Measurements from ENCODE around the gene CRCP.
A peak's percentile ranks its signal among the peaks of the same experiment; 100 is the strongest.

Gene CRCP

DNA sequence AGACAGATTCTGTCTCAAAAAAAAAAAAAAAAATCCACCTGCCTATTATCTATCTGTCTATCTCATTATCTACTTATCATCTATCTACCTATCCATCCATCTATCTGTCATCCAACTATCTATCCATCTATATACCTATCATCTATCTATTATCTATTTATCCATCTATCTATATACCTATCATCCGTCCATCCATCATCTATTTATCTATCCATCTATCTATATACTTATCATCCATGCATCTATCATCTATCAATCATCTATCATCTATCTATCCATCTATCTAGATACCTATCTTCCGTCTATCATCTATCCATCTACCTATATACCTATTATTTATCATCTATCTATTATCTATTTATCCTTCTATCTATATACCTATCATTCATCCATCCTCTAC is 74.0 kb downstream of the CRCP start:
- no peaks in the 10 kb centered on the region for H3K4me1 ChIP-seq (ENCODE audit: control extremely low read depth in 1 of 4, control insufficient read depth in 4 of 4, insufficient read depth in 4 of 4, low read length in 3 of 4)
- no peaks in the 10 kb centered on the region for H3K36me3 ChIP-seq (ENCODE audit: control insufficient read depth in 4 of 4, insufficient read depth in 4 of 4, low read length in 3 of 4)
- H3K27ac ChIP-seq (ENCODE audit: insufficient read depth in 1 of 2, low read depth in 1 of 2, low read length in 2 of 2, poor library complexity in 1 of 2, severe bottlenecking in 2 of 2): no peak overlapping the region
- DNase-seq: no peak
- CTCF ChIA-PET: no interaction called here
- H3K9me3 ChIP-seq (ENCODE audit: control extremely low read depth in 1 of 5, control insufficient read depth in 4 of 5, insufficient read depth in 2 of 5, low read depth in 1 of 5, low read length in 4 of 5): peaks cover 0 to 5% (median 0%) of the 10 kb centered on the region in 5 experiments
- 96% methylated on average over 2 of the region's 2 CpGs for WGBS (ENCODE audit: insufficient coverage)
- POLR2A ChIA-PET: no interaction called here
- no peak overlapping the region for H3K4me3 ChIP-seq (ENCODE audit: control insufficient read depth in 1 of 7, extremely low read depth in 1 of 7, insufficient read depth in 4 of 7, low read depth in 2 of 7, low read length in 6 of 7)
- H3K27me3 ChIP-seq (replicated peaks in 2 of 5; ENCODE audit: control insufficient read depth in 4 of 5, insufficient read depth in 5 of 5, low read length in 4 of 5): no peaks in the 10 kb centered on the region

DNA sequence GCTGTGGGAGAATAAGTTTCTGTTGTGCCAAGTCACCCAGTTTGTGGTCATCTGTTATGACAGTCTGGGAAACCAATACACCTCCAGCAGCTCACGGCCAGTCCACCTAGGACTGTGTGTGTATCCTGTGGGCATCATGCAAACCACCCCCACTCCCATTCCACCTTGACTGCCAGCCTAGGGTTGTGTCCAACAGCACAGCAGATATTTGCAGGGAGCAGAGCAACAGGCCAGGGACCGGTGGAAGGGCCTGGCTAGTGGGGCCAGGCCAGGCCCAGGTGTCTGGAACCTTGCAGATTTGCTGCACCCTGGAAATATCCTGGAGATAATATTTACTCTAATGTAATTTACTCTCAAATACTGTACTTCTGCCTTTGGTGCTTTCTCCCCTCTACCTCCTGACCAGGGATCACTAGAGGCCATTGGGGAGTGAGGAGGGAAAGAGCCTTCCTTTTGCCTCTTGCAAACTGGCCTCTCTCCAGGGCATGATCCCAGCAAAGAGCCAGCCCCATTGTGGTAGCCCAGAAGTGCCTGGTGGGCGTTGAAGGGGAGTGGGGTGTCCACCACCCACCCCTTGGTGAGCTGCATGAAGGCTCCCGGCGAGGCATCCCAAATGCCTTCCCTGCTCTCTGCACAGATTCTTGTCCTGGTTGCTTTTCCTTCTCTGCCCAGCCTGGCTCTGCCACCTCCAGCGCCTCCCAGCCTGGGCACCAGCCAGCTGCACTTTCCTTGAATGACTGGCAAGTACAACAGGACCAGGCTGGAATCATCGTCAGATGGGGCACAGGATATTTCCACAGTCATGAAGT is 75.3 kb downstream of the CRCP start:
- DNase-seq: no peak
- no peaks in the 10 kb centered on the region for H3K4me1 ChIP-seq (ENCODE audit: control extremely low read depth in 1 of 4, control insufficient read depth in 4 of 4, insufficient read depth in 4 of 4, low read length in 3 of 4)
- peaks cover 0 to 5% (median 0%) of the 10 kb centered on the region in 5 experiments for H3K9me3 ChIP-seq (ENCODE audit: control extremely low read depth in 1 of 5, control insufficient read depth in 4 of 5, insufficient read depth in 2 of 5, low read depth in 1 of 5, low read length in 4 of 5)
- CTCF ChIA-PET: interaction anchor here (0.7 to 0.8 kb wide), 2 partner anchors 8 to 27 kb away, joined by 3 read pairs; no protein-coding TSS in a partner anchor
- no peak overlapping the region for H3K27ac ChIP-seq (ENCODE audit: insufficient read depth in 1 of 2, low read depth in 1 of 2, low read length in 2 of 2, poor library complexity in 1 of 2, severe bottlenecking in 2 of 2)
- H3K27me3 ChIP-seq (replicated peaks in 2 of 5; ENCODE audit: control insufficient read depth in 4 of 5, insufficient read depth in 5 of 5, low read length in 4 of 5): no peaks in the 10 kb centered on the region
- no peak overlapping the region for H3K4me3 ChIP-seq (ENCODE audit: control insufficient read depth in 1 of 7, extremely low read depth in 1 of 7, insufficient read depth in 4 of 7, low read depth in 2 of 7, low read length in 6 of 7)
- WGBS (ENCODE audit: insufficient coverage): 96% methylated on average over 5 of the region's 7 CpGs
- H3K36me3 ChIP-seq (ENCODE audit: control insufficient read depth in 4 of 4, insufficient read depth in 4 of 4, low read length in 3 of 4): no peaks in the 10 kb centered on the region
- POLR2A ChIA-PET: no interaction called here

DNA sequence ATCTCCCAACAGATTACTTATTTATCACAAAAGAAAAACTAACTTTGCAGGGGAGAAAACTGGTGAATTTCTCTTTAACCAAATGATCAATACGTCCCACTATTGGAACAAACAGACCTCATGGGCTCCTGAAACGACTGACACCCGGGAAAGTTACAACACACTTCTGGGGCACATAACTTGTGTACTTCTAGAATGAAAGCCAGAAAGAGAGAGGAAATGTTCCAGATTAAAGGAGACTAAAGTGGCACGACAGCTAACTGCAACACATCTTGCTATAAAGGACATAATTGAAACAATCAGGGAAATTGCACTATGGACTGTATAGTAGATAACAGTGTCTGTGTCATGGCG is 75.8 kb downstream of the CRCP start:
- DNase-seq: no peak
- H3K4me1 ChIP-seq (ENCODE audit: control extremely low read depth in 1 of 4, control insufficient read depth in 4 of 4, insufficient read depth in 4 of 4, low read length in 3 of 4): no peaks in the 10 kb centered on the region
- H3K36me3 ChIP-seq (ENCODE audit: control insufficient read depth in 4 of 4, insufficient read depth in 4 of 4, low read length in 3 of 4): no peaks in the 10 kb centered on the region
- H3K9me3 ChIP-seq (ENCODE audit: control extremely low read depth in 1 of 5, control insufficient read depth in 4 of 5, insufficient read depth in 2 of 5, low read depth in 1 of 5, low read length in 4 of 5): peaks cover 0 to 5% (median 0%) of the 10 kb centered on the region in 5 experiments
- no peak overlapping the region for H3K4me3 ChIP-seq (ENCODE audit: control insufficient read depth in 1 of 7, extremely low read depth in 1 of 7, insufficient read depth in 4 of 7, low read depth in 2 of 7, low read length in 6 of 7)
- POLR2A ChIA-PET: no interaction called here
- 86% methylated on average over 2 of the region's 5 CpGs for WGBS (ENCODE audit: insufficient coverage)
- CTCF ChIA-PET: interaction anchor here (0.7 kb wide), 1 partner anchor 28 kb away, joined by 3 read pairs; no protein-coding TSS in a partner anchor
- H3K27ac ChIP-seq (ENCODE audit: insufficient read depth in 1 of 2, low read depth in 1 of 2, low read length in 2 of 2, poor library complexity in 1 of 2, severe bottlenecking in 2 of 2): no peak overlapping the region
- H3K27me3 ChIP-seq (replicated peaks in 2 of 5; ENCODE audit: control insufficient read depth in 4 of 5, insufficient read depth in 5 of 5, low read length in 4 of 5): no peaks in the 10 kb centered on the region

DNA sequence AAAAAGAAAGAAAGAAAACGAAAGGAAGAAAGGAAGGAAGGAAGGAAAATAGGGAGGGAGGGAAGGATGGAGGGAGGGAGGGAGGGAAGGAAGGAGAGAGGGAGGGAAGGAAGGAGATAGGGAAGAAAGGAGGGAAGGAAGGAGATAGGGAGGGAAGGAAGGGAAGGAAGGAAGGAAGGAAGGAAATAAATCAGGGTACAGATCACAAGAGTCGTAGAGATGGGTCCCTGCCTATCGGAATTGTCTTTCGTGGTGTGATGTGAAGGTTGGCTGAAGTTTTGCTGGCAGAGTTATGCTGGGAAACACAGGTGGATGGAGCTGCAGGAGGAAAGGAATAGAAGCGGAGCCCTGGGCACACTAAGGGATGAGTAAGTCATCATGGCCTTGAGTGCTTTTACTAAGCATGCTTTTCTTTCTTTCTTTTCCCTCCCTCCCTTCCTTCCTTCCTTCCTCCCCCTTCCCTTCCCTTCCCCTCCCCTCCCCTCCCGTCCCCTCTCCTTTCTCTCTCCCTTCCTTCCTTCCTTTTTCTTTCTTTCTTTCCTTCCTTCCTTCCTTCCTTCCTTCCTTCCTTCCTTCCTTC is 78.6 kb downstream of the CRCP start:
- H3K4me3 ChIP-seq (ENCODE audit: control insufficient read depth in 1 of 7, extremely low read depth in 1 of 7, insufficient read depth in 4 of 7, low read depth in 2 of 7, low read length in 6 of 7): no peak overlapping the region
- POLR2A ChIA-PET: no interaction called here
- WGBS (ENCODE audit: insufficient coverage): 87% methylated on average over 4 of the region's 6 CpGs
- H3K36me3 ChIP-seq (ENCODE audit: control insufficient read depth in 4 of 4, insufficient read depth in 4 of 4, low read length in 3 of 4): no peaks in the 10 kb centered on the region
- CTCF ChIA-PET: interaction anchor here (0.9 to 1.0 kb wide), 2 partner anchors 9 to 14 kb away, joined by 3 read pairs; no protein-coding TSS in a partner anchor
- no peaks in the 10 kb centered on the region for H3K27me3 ChIP-seq (replicated peaks in 2 of 5; ENCODE audit: control insufficient read depth in 4 of 5, insufficient read depth in 5 of 5, low read length in 4 of 5)
- peaks cover 0 to 2% (median 0%) of the 10 kb centered on the region in 4 experiments for H3K4me1 ChIP-seq (ENCODE audit: control extremely low read depth in 1 of 4, control insufficient read depth in 4 of 4, insufficient read depth in 4 of 4, low read length in 3 of 4)
- no peaks in the 10 kb centered on the region for H3K9me3 ChIP-seq (ENCODE audit: control extremely low read depth in 1 of 5, control insufficient read depth in 4 of 5, insufficient read depth in 2 of 5, low read depth in 1 of 5, low read length in 4 of 5)
- no peak for DNase-seq
- no peak overlapping the region for H3K27ac ChIP-seq (ENCODE audit: insufficient read depth in 1 of 2, low read depth in 1 of 2, low read length in 2 of 2, poor library complexity in 1 of 2, severe bottlenecking in 2 of 2)

DNA sequence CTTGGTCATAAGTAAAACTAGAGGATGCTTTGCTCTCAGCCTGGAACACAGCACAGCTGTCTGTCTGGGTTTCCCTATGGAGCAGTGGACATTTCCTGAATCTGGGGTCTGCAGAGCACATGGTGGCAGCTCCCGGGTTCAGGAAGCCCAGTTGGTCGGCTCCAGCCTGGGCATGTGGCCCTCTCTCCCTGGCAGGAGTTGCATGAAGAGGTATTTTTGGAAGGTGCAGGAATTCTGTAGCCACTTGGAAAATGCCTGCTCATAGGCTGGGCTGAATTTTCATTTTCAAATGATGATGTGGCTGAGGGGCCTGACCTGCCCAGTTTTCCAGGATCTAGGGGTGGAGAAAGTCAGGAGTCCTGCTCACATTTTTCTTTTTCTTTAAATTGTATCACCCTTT is 83.8 kb downstream of the CRCP start:
- H3K4me3 ChIP-seq (ENCODE audit: control insufficient read depth in 1 of 7, extremely low read depth in 1 of 7, insufficient read depth in 4 of 7, low read depth in 2 of 7, low read length in 6 of 7): no peak overlapping the region
- H3K27ac ChIP-seq (ENCODE audit: insufficient read depth in 1 of 2, low read depth in 1 of 2, low read length in 2 of 2, poor library complexity in 1 of 2, severe bottlenecking in 2 of 2): no peak overlapping the region
- WGBS (ENCODE audit: insufficient coverage): no CpG with 5 or more reads among the region's 2 CpGs
- no peaks in the 10 kb centered on the region for H3K9me3 ChIP-seq (ENCODE audit: control extremely low read depth in 1 of 5, control insufficient read depth in 4 of 5, insufficient read depth in 2 of 5, low read depth in 1 of 5, low read length in 4 of 5)
- H3K4me1 ChIP-seq (ENCODE audit: control extremely low read depth in 1 of 4, control insufficient read depth in 4 of 4, insufficient read depth in 4 of 4, low read length in 3 of 4): peaks cover 0 to 13% (median 5%) of the 10 kb centered on the region in 4 experiments
- DNase-seq: no peak
- ChIA-PET POLR2A (no interaction called here), CTCF (interaction anchor here (1.0 to 1.2 kb wide), 2 partner anchors 9 to 374 kb away, joined by 3 read pairs; no protein-coding TSS in a partner anchor)
- H3K36me3 ChIP-seq (ENCODE audit: control insufficient read depth in 4 of 4, insufficient read depth in 4 of 4, low read length in 3 of 4): no peaks in the 10 kb centered on the region
- H3K27me3 ChIP-seq (replicated peaks in 2 of 5; ENCODE audit: control insufficient read depth in 4 of 5, insufficient read depth in 5 of 5, low read length in 4 of 5): no peaks in the 10 kb centered on the region

DNA sequence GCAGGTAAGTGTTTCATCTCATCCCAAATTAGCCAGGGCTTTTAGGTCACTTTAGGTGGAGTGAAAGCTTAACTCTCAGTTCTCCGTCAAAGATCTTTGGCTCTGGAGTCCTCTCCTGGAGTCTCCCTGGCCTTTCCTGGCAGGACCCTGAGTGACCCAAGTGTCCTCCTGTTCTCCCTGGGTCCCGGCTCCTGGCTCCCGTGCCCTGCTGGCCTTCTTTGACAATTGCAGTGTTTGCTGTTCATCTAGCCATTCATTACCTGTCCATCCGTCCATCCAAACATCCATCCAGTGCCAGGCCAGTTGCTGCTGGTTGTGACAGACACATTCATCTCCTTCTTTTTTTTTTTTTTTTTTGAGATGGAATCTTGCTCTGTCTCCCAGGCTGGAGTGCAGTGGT is 84.3 kb downstream of the CRCP start:
- DNase-seq: no peak
- Histone ChIP-seq H3K27ac (ENCODE audit: insufficient read depth in 1 of 2, low read depth in 1 of 2, low read length in 2 of 2, poor library complexity in 1 of 2, severe bottlenecking in 2 of 2) (no peak overlapping the region), H3K9me3 (ENCODE audit: control extremely low read depth in 1 of 5, control insufficient read depth in 4 of 5, insufficient read depth in 2 of 5, low read depth in 1 of 5, low read length in 4 of 5) (no peaks in the 10 kb centered on the region), H3K27me3 (replicated peaks in 2 of 5; ENCODE audit: control insufficient read depth in 4 of 5, insufficient read depth in 5 of 5, low read length in 4 of 5) (no peaks in the 10 kb centered on the region), H3K36me3 (ENCODE audit: control insufficient read depth in 4 of 4, insufficient read depth in 4 of 4, low read length in 3 of 4) (no peaks in the 10 kb centered on the region), H3K4me3 (ENCODE audit: control insufficient read depth in 1 of 7, extremely low read depth in 1 of 7, insufficient read depth in 4 of 7, low read depth in 2 of 7, low read length in 6 of 7) (no peak overlapping the region), H3K4me1 (ENCODE audit: control extremely low read depth in 1 of 4, control insufficient read depth in 4 of 4, insufficient read depth in 4 of 4, low read length in 3 of 4) (peaks cover 0 to 13% (median 5%) of the 10 kb centered on the region in 4 experiments)
- ChIA-PET POLR2A (no interaction called here), CTCF (interaction anchor here (1.2 kb wide), 1 partner anchor 373 kb away, joined by 3 read pairs; no protein-coding TSS in a partner anchor)
- WGBS (ENCODE audit: insufficient coverage): 100% methylated on average over 3 of the region's 4 CpGs

DNA sequence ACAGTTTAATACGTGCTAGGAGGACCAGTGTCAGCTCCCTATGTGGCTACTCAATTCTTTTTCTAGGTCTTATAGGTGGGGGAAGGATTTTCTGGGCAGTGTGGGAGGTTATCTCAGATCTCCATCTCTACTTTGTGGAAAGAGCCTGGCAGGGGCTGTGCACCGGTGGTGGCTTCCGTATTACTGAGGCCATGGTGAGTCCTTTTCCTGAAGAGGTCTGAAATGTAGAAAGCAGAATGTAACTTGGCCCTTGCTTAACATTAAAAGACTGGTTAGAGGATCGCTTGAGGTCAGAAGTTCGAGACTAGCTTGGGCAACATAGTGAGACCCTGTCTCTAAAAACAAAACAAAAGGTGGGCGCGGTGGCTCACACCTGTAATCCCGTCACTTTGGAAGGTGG is 87.8 kb downstream of the CRCP start:
- POLR2A ChIA-PET: interaction anchor here (0.6 kb wide), 1 partner anchor 461 kb away, joined by 4 read pairs; no protein-coding TSS in a partner anchor
- DNase-seq: peak; percentile 16 to 59 (median 53)

More for the DNA sequence above, 87.8 kb downstream of the CRCP start:
- Histone ChIP-seq H3K36me3 (ENCODE audit: control insufficient read depth in 4 of 4, insufficient read depth in 4 of 4, low read length in 3 of 4) (no peaks in the 10 kb centered on the region), H3K9me3 (ENCODE audit: control extremely low read depth in 1 of 5, control insufficient read depth in 4 of 5, insufficient read depth in 2 of 5, low read depth in 1 of 5, low read length in 4 of 5) (no peaks in the 10 kb centered on the region), H3K27ac (ENCODE audit: insufficient read depth in 1 of 2, low read depth in 1 of 2, low read length in 2 of 2, poor library complexity in 1 of 2, severe bottlenecking in 2 of 2) (peak overlapping the region in 1 of 2 experiments; percentile 51), H3K4me3 (ENCODE audit: control insufficient read depth in 1 of 7, extremely low read depth in 1 of 7, insufficient read depth in 4 of 7, low read depth in 2 of 7, low read length in 6 of 7) (no peak overlapping the region), H3K4me1 (ENCODE audit: control extremely low read depth in 1 of 4, control insufficient read depth in 4 of 4, insufficient read depth in 4 of 4, low read length in 3 of 4) (peaks cover 14 to 41% (median 33%) of the 10 kb centered on the region in 4 experiments), H3K27me3 (replicated peaks in 2 of 5; ENCODE audit: control insufficient read depth in 4 of 5, insufficient read depth in 5 of 5, low read length in 4 of 5) (peaks cover 0 to 2% (median 0%) of the 10 kb centered on the region in 5 experiments)
- 38% methylated on average over 7 of the region's 8 CpGs for WGBS (ENCODE audit: insufficient coverage)
- CTCF ChIA-PET: interaction anchor here (0.9 to 1.0 kb wide), 2 partner anchors 10 to 64 kb away, joined by 3 read pairs; no protein-coding TSS in a partner anchor

Measured in common myeloid progenitor, CD34-positive (primary cell).